Hematopoietic multipotent progenitor cell treated with erythropoietin and hydrocortisone succinate and interleukin-3 and kit ligand, for 6 days (in vitro differentiated cells): ENCODE results near the gene TFEC.
A peak's percentile ranks its signal among the peaks of the same experiment; 100 is the strongest.
"Not testable (repeated sequence)": the region's sequence is repeated elsewhere in the genome, so short reads cannot be mapped to it uniquely, and the experiment has no call there.

ENCODE experiments used
- DNase-seq: peaks from one replicate; pipeline ENCODE4 v3.0.0-alpha.2; 2015

Gene TFEC

GRCh38 chr7:115987486-115987885 is 43.1 kb downstream of the TFEC start:
- DNase-seq, result no peak

- DNase-seq, result no peak
These were observed 46.5 kb downstream of the TFEC start for GRCh38 chr7:115984105-115984504.

GRCh38 chr7:115980159-115980558 is 50.4 kb downstream of the TFEC start:
- DNase-seq, result peak; percentile 15

- no peak for DNase-seq
These were observed 53.9 kb downstream of the TFEC start for GRCh38 chr7:115976651-115977050.

- DNase-seq, result no peak
These were observed 54.8 kb downstream of the TFEC start for GRCh38 chr7:115975766-115976165.

GRCh38 chr7:115973406-115973805 is 57.2 kb downstream of the TFEC start:
- DNase-seq, result no peak

GRCh38 chr7:115971506-115971905 is 59.1 kb downstream of the TFEC start:
- DNase-seq, result peak; percentile 6

- no peak for DNase-seq
These were observed 62.0 kb downstream of the TFEC start for GRCh38 chr7:115968596-115968995.

- DNase-seq, result no peak
These were observed 62.4 kb downstream of the TFEC start for GRCh38 chr7:115968171-115968570.

- DNase-seq, result no peak
These were observed 64.6 kb downstream of the TFEC start for GRCh38 chr7:115965796-115966475.

GRCh38 chr7:115965236-115965635 is 65.3 kb downstream of the TFEC start:
- DNase-seq, result no peak

GRCh38 chr7:115964799-115965198 is 65.8 kb downstream of the TFEC start:
- DNase-seq, result peak; percentile 7

GRCh38 chr7:115962340-115962739 is 68.2 kb downstream of the TFEC start:
- DNase-seq, result no peak

- no peak for DNase-seq
These were observed 76.8 kb downstream of the TFEC start for GRCh38 chr7:115953592-115954255.

GRCh38 chr7:115952832-115953231 is 77.7 kb downstream of the TFEC start:
- no peak for DNase-seq

GRCh38 chr7:115951547-115951946 is 79.0 kb downstream of the TFEC start:
- DNase-seq, result no peak

- DNase-seq, result no peak
These were observed 88.8 kb downstream of the TFEC start for GRCh38 chr7:115941703-115942268.

GRCh38 chr7:115940460-115941060 is 90.0 kb downstream of the TFEC start:
- no peak for DNase-seq

- no peak for DNase-seq
These were observed 92.6 kb downstream of the TFEC start for GRCh38 chr7:115937960-115938359.

- no peak for DNase-seq
These were observed 97.1 kb downstream of the TFEC start for GRCh38 chr7:115933471-115933870.

- DNase-seq, result no peak
These were observed 97.7 kb downstream of the TFEC start for GRCh38 chr7:115932880-115933279.

GRCh38 chr7:115930184-115930583 is 100.4 kb downstream of the TFEC start:
- not testable (repeated sequence) for DNase-seq

GRCh38 chr7:115929736-115930135 is 100.8 kb downstream of the TFEC start:
- DNase-seq, result not testable (repeated sequence)

GRCh38 chr7:115924411-115924810 is 106.2 kb downstream of the TFEC start:
- DNase-seq, result no peak
